Amniotic epithelial cell (primary cell): ENCODE measurements around the gene KRT15.
"Not testable (repeated sequence)": the region's sequence is repeated elsewhere in the genome, so short reads cannot be mapped to it uniquely, and the experiment has no call there.

Source experiments
- DNase-seq: peaks from one replicate; pipeline ENCODE4 v3.0.0-alpha.2; 2010; ENCODE audit warnings: low read depth

The KRT15 gene

GRCh38 chr17:41544491-41544892, 25.8 kb upstream of the KRT15 start:
- peak; percentile 63 for DNase-seq

DNA sequence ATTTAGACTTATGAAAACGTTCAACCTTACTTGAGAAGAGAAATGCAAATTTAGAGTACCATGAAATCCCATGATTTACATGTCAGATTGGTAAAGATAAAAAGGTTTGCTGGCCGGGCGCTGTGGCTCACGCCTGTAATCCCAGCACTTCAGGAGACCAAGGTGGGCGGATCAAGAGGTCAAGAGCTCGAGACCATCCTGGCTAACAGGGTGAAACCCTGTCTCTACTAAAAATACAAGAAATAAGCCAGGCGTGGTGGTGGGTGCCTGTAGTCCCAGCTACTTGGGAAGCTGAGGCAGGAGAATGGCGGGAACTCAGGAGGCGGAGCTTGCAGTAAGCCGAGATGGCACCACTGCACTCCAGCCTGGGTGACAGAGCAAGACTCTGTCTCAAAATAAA, 24.1 kb upstream of the KRT15 start:
- not testable (repeated sequence) for DNase-seq

DNA sequence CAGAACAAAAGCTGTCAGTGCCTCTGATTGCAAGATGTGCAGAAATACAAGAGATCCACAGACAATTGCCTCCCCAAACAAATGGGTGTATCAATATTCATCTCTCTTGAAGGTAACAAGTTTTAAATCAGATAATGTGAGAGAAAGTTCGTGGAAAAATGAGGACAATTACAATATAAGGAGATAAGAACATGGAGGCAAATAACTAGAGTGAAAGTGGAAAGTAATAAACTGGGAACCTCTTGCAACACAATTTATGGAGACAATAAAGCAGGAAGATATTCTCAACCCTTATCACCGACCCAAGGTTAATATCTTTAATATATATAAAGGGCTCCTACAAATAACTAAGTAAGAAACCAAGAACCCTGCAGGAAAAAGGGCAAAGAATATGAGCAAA, 23.7 kb upstream of the KRT15 start:
- DNase-seq = no peak

- no peak for DNase-seq
Measured at GRCh38 chr17:41540921-41541625, 22.4 kb upstream of the KRT15 start.

DNA sequence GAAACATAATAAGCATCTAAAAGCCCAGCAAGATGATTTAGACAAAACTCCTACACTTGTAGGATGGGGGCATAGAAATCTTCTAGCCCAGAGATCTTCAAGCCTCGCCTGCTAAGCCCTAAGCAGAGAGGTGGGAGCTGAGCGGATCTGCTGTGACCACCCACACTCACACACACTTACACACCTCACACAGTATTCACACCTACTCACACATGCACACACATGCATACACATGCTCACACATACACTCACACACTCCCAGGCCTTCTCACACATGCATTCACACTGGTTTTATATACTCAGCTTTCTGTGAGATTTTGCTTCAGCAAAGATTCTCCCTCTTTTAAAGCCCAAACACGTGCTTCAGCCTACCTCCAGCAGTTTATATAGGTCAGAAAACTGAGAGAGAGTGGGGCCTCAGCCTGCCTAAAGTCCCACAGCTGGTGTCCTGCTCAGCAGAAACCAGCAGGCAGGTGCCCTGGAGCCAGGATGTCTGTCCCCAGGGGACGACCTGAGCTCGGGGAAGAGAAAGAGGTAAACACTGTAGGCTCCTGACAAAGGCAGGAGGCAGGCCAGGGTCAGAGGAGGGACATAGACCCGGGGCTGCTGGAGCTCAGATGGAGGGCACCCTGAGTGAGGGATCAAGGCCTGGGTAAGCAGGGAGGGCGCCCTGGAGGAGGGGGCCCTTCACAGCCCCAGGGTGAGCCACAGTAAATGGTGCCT, 21.4 kb upstream of the KRT15 start:
- no peak for DNase-seq

- DNase-seq = peak; percentile 59
Measured at GRCh38 chr17:41539071-41539492, 20.4 kb upstream of the KRT15 start.

DNA sequence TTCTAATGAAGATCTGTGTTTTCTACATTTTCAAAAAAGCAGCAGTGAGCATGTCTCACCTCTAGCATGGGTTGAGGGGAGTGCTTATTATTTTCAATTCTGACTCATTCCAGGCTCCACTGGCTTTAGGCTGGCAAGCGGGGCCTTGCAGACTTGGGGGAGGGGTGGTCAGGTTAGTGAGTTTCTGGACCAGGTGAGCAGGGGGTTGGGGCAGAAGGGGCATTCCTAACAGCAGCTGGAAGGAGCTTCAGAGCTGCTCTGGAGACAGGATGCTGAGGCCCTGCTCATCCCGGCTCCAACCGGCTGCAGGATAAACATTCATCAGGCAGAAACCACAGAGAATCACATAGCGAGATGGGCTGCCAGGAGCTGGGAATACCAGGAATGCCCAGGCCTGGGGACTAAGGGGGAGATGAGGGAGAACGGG, 19.9 kb upstream of the KRT15 start:
- peak; percentile 74 for DNase-seq

GRCh38 chr17:41537990-41538389, 19.3 kb upstream of the KRT15 start:
- peak; percentile 76 for DNase-seq

GRCh38 chr17:41537614-41537954, 18.9 kb upstream of the KRT15 start:
- no peak for DNase-seq

- no peak for DNase-seq
Measured at GRCh38 chr17:41536741-41537613, 18.3 kb upstream of the KRT15 start.

DNA sequence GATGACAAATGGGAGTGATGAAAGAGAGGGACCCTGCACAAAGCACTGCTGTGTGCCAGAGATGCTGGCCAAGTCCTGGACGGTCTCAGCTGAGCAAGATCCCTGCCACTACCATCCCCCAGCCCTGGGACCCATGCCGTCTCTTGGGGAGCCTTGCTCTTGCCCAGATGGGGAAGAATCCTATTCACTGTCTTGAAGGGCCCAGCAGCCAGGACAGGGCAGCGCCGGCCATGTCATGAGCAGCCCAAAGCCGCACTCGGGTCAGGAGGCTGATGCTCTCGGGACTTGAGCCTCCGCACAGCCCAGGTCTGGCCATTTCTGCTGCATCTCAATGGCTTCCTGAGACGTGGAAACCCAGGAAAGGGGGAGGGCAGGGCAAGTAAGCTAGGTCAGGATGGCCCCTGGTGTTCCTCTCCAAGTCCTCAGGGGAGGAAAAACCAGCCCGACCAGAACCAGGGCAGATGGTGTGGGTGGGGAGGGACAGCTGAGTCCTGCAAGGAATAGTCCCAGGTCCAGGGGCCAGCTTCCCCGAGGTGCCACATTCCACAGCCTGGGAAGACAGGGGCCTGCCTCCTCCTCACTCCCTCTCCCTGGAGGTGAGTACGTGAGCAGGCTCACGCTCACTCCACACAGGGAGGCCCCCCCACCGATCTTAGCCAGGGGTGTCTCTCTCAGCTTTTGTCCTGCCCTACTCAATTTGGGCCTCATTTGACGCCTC, 17.2 kb upstream of the KRT15 start:
- no peak for DNase-seq

DNA sequence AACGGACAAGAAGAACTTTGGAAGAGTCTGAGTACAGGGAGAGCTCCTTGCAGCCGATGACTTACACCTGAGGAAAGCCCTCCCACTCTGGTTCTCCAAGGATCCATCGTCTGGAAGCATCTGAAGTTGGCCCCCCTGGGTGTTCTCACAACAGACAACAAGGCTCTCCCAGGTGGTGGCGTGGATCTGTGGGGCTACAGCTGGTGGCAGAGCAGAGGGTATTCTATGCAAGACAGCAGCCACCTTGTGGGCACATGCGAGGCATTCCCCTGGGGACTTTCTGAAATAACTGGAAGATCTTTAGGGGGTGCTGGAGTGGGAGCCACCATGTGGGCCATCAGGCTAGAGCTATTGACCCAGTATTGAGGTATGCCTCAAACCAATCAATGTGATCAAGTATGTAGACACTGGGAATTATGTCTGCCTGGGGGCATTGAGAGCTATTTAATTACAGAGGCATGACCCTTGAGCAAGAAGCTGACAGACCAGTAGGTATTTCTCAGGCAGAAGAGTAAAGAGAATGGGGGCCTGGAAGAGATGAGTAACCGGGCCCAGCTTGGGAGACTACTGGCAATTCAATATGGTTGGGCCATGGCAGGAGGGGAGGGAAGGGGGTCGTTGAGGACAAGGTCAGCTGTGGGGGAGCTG, 16.3 kb upstream of the KRT15 start:
- DNase-seq = no peak

DNA sequence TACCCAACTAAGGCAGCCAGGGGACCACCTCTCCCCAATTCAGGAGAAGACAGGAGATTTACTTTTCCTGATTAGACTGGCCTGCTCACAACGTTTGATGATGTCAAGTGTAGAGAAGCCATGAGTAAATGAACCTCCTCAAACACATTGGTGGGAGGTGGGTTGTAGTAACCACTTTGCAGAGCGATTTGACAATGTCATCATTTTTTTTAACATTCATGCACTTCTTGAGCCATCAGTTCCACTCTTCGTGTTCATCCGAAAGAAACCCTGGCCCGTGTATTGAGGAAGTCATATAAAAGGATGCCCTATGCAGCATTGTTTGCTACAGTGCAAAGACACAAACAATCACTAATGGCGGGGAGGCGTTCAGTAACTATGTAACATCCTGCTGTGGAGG, 14.9 kb upstream of the KRT15 start:
- no peak for DNase-seq

GRCh38 chr17:41532947-41533570, 14.4 kb upstream of the KRT15 start:
- DNase-seq = no peak

GRCh38 chr17:41531993-41532392, 13.3 kb upstream of the KRT15 start:
- no peak for DNase-seq

DNA sequence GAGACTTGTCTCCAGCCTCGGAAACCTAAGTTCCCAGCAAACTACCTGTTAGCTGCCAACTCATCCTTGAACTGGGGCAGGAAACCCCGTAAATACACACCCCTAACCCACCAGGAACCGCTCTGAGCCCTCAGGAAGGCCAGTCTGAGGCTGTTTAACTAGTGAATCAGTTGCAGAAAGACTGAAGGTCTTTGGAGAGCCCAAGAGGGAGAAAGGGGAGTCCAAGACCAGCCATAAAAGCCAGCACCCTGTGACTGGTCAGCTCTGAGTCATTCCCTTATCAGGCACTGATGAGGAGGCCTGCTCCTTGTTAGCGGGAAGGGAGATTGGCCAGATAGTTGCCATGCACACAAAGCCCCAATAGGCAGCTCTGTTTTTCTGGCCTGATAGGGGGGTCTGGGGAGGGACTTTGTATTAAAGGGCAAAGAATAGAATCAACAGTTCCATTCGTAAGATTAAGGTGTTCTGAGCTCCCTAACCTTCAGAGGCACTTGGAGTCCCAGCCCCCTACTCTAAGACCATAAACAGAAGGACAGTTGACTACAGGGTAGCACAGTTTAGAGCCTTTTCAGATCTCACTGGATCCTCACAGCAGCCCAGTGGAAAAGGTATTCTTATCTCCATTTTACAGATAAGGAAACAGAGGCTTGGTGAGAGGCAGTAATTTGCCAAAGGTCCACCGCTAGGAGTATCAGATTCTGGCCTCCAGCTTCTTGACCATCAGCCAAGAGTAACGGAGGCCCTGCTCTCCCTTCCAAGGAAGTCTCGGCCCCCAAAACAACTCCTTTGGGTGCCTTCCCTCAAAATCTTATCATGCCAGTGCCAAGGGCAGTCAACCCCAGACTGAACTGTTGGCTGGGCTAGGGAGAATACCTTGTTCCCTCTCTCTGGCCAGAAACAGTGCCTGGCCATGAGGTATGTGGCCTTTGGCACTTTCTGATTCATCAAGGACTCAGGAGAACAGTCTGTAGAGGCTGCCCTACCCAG, 11.7 kb upstream of the KRT15 start:
- DNase-seq = peak; percentile 99

GRCh38 chr17:41529491-41529915, 10.8 kb upstream of the KRT15 start:
- no peak for DNase-seq

DNA sequence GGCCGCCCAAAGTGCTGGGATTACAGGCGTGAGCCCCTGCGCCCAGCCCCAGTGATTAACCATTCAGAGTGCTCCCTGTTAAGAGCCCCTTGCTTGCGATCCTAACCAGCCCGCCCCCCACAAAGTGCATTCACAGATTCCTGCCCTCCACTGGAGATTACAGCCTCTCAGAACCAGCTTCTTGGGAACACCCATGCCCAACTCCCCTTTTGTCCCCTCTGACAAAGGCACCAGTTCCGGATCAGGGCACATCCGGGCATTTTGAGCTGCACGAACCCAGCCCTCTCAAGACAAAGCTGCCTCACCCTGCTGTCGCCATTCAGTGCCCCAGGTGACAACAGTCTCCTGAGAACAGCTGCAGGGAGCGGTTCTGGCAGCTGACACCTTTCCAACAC, 10.3 kb upstream of the KRT15 start:
- DNase-seq = no peak

GRCh38 chr17:41527063-41528023, 8.7 kb upstream of the KRT15 start:
- DNase-seq = peak; percentile 47
